HepG2 (cell line): Measurements from ENCODE around the gene MAGI1. TPM values are rescaled to one million over a fixed set of nuclear protein-coding genes. Genes with fewer than 3 reads are reported as not detected.

ENCODE experiments used
- ARNT ChIP-seq: fragments of 450-650 bp; IDR thresholded peaks from 2 replicates; pipeline ENCODE4 v1.6.1; 2017
- BRCA1 ChIP-seq: sonication (generic); formaldehyde crosslinking; IDR thresholded peaks from 2 replicates; pipeline ENCODE4 v1.4.0; 2020; ENCODE audit warnings: missing genetic modification reagents
- FOSL1 ChIP-seq: sonication (generic); formaldehyde crosslinking; IDR thresholded peaks from 2 replicates; pipeline ENCODE4 v1.9.0; 2021; ENCODE audit warnings: missing genetic modification reagents, borderline replicate concordance
- FOXA1 ChIP-seq, 2 experiments: fragments of 450-650 bp in 1 of 2; sonication (generic) in 1 of 2; formaldehyde crosslinking in 1 of 2; IDR thresholded peaks; 2 replicates each; pipeline versions ENCODE4 v1.4.0 to v1.6.1; 2016 to 2020; ENCODE audit warnings: missing genetic modification reagents in 1 of 2
- GATAD2A ChIP-seq: IDR thresholded peaks from 2 replicates; pipeline ENCODE4 v1.6.1; 2016
- HHEX ChIP-seq: IDR thresholded peaks from 2 replicates; pipeline ENCODE4 v1.6.1; 2016; ENCODE audit warnings: control low read depth
- MTA3 ChIP-seq: sonication (generic); formaldehyde crosslinking; IDR thresholded peaks from 2 replicates; pipeline ENCODE4 v1.4.0; 2020; ENCODE audit warnings: missing genetic modification reagents
- ONECUT2 ChIP-seq: sonication (generic); formaldehyde crosslinking; IDR thresholded peaks from 2 replicates; pipeline ENCODE4 v1.4.0; 2020; ENCODE audit warnings: missing genetic modification reagents
- SNAPC2 ChIP-seq: sonication (generic); formaldehyde crosslinking; IDR thresholded peaks from 2 replicates; pipeline ENCODE4 v1.8.1; 2022; ENCODE audit warnings: mild to moderate bottlenecking, missing genetic modification reagents
- TBP ChIP-seq: sonication (generic); formaldehyde crosslinking; IDR thresholded peaks from 2 replicates; pipeline ENCODE4 v1.5.0; 2020; ENCODE audit warnings: missing genetic modification reagents
- TBX2 ChIP-seq: sonication (generic); formaldehyde crosslinking; IDR thresholded peaks from 2 replicates; pipeline ENCODE4 v1.5.0; 2020; ENCODE audit warnings: missing genetic modification reagents, mild to moderate bottlenecking, borderline replicate concordance
- TEAD3 ChIP-seq: optimal IDR thresholded peaks from 2 replicates; pipeline ENCODE3; 2016; ENCODE audit warnings: borderline replicate concordance
- THAP11 ChIP-seq: IDR thresholded peaks from 2 replicates; pipeline ENCODE4 v1.6.1; 2016; ENCODE audit warnings: missing biosample characterization, missing genetic modification reagents
- TP53 ChIP-seq: sonication (generic); formaldehyde crosslinking; conservative IDR thresholded peaks from 2 replicates; pipeline ENCODE4 v1.4.0; 2020; ENCODE audit warnings: missing genetic modification reagents
- ZEB1 ChIP-seq: IDR thresholded peaks from 2 replicates; pipeline ENCODE4 v1.6.1; 2012; ENCODE audit warnings: mild to moderate bottlenecking, low read depth, inconsistent platforms; ENCODE audit not compliant: insufficient replicate concordance
- ZKSCAN8 ChIP-seq: IDR thresholded peaks from 2 replicates; pipeline ENCODE4 v1.6.1; 2016; ENCODE audit warnings: borderline replicate concordance, missing genetic modification reagents, missing compliant biosample characterization
- ZMYM3 ChIP-seq: sonication (generic); formaldehyde crosslinking; IDR thresholded peaks from 2 replicates; pipeline ENCODE4 v1.5.1; 2020; ENCODE audit warnings: mild to moderate bottlenecking, missing genetic modification reagents
- ZNF263 ChIP-seq: sonication (generic); formaldehyde crosslinking; IDR thresholded peaks from 2 replicates; pipeline ENCODE4 v1.4.0; 2020; ENCODE audit warnings: missing genetic modification reagents
- ZNF589 ChIP-seq: sonication (generic); formaldehyde crosslinking; conservative IDR thresholded peaks from 2 replicates; pipeline ENCODE4 v1.8.0; 2022; ENCODE audit warnings: mild to moderate bottlenecking, moderate library complexity, missing genetic modification reagents
- ZNF614 ChIP-seq: IDR thresholded peaks from 2 replicates; pipeline ENCODE4 v1.6.1; 2018; ENCODE audit warnings: missing biosample characterization, missing genetic modification reagents, inconsistent platforms, borderline replicate concordance
- ZNF619 ChIP-seq: sonication (generic); formaldehyde crosslinking; IDR thresholded peaks from 2 replicates; pipeline ENCODE4 v1.4.0; 2020; ENCODE audit warnings: mild to moderate bottlenecking, missing genetic modification reagents
- ZNF773 ChIP-seq: sonication (generic); formaldehyde crosslinking; IDR thresholded peaks from 2 replicates; pipeline ENCODE4 v1.4.0; 2020; ENCODE audit warnings: missing genetic modification reagents, borderline replicate concordance
- ZNF775 ChIP-seq: sonication (generic); formaldehyde crosslinking; IDR thresholded peaks from 2 replicates; pipeline ENCODE4 v1.4.0; 2020; ENCODE audit warnings: missing genetic modification reagents, mild to moderate bottlenecking, moderate library complexity, borderline replicate concordance
- ZNF792 ChIP-seq: IDR thresholded peaks from 2 replicates; pipeline ENCODE4 v1.6.1; 2016
- polyA plus RNA-seq, 8 experiments: library from polyadenylated mRNA; depleted of rRNA in 3 of 8; stranded (reverse) in 7 of 8; unstranded in 1 of 8; fragments of >200 nt; fragmentation: Illumina TruSeq in 4 of 8; extraction: Trizol in 4 of 8; gene quantifications; 2 replicates each; pipeline versions ENCODE4 v1.2.1 to v1.2.3, GENCODE V29; 2011 to 2016; ENCODE audit warnings: low read depth in 4 of 8, missing spikeins in 1 of 8, mixed read lengths in 1 of 8; ENCODE audit not compliant: insufficient read depth in 1 of 8
- total RNA-seq, 5 experiments: library from RNA; depleted of rRNA; stranded (reverse); fragments of >200 nt; fragmentation: Illumina TruSeq; extraction: Trizol; gene quantifications; 2 replicates each; pipeline ENCODE4 v1.2.3, GENCODE V29; 2016; ENCODE audit warnings: low read depth in 1 of 5
- TF ChIP-seq, protein P1 (sequence below): sonication (generic); formaldehyde crosslinking; IDR thresholded peaks from 2 replicates; pipeline ENCODE4 v1.5.0; 2020; ENCODE audit warnings: missing genetic modification reagents
- TF ChIP-seq, protein P2 (sequence below), 2 experiments: sonication (generic) in 1 of 2; formaldehyde crosslinking in 1 of 2; IDR thresholded peaks; 2 replicates each; pipeline versions ENCODE4 v1.5.1 to v1.6.1; 2011 to 2020; ENCODE audit warnings: borderline replicate concordance in 1 of 2, low read depth in 1 of 2, low read length in 1 of 2, mild to moderate bottlenecking in 1 of 2, missing genetic modification reagents in 1 of 2, moderate library complexity in 1 of 2

MAGI1 gene
- total and polyA plus RNA-seq, 2 of the 13 experiments (the other 11 are each of a cell fraction or from before 2014, with no cell fraction given) = 22.2 to 26.0 TPM

DNA sequence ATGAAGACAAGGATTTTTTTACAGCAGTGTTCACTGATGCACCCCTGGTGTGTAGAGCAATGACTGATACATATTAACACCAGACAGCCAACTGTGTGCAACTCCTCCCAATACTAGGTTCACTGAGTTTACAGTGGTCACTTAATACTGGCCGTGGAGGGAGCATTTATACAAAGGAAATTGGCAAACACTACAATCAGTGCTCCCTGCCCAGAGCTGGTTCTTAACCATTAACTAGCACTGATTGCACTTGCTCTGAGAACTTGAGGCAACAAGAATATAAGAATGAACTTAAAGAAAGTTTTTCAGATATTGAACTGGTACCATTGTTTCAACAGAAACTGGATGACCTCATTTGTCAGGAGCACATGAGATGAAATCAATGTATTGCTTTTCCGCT is 110.6 kb downstream of the MAGI1 start (continued):
- TF ChIP-seq HHEX (CRISPR knock-in tag) (no peak), MTA3 (no peak), ARNT (no peak), BRCA1 (CRISPR knock-in tag) (no peak), ZEB1 (no peak), ONECUT2 (CRISPR knock-in tag) (peak; percentile 57), ZNF773 (no peak), ZNF775 (CRISPR knock-in tag) (no peak), ZNF792 (CRISPR knock-in tag) (no peak), ZMYM3 (CRISPR knock-in tag) (0 out of 2 replicates have a peak, but pooled peaks have one; percentile 15), ZNF263 (CRISPR knock-in tag) (peak; percentile 92), ZKSCAN8 (CRISPR knock-in tag) (peak; percentile 53), ZNF614 (CRISPR knock-in tag) (no peak), TBP (CRISPR knock-in tag) (no peak), GATAD2A (CRISPR knock-in tag) (peak; percentile 48; the same call in 1 of the 2 replicates), TBX2 (CRISPR knock-in tag) (peak; percentile 27; the same call in 1 of the 2 replicates), FOSL1 (no peak), ZNF589 (CRISPR knock-in tag) (no peak), FOXA1 (IDR thresholded peaks at IDR 0.05) (no peak), FOXA1 (CRISPR knock-in tag; IDR thresholded peaks at IDR 0.05) (no peak), TEAD3 (CRISPR knock-in tag) (peak; percentile 13), SNAPC2 (CRISPR knock-in tag) (no peak), TP53 (CRISPR knock-in tag) (no peak), ZNF619 (CRISPR knock-in tag) (no peak), THAP11 (CRISPR knock-in tag) (no peak)
- TF ChIP-seq, protein P1, sequence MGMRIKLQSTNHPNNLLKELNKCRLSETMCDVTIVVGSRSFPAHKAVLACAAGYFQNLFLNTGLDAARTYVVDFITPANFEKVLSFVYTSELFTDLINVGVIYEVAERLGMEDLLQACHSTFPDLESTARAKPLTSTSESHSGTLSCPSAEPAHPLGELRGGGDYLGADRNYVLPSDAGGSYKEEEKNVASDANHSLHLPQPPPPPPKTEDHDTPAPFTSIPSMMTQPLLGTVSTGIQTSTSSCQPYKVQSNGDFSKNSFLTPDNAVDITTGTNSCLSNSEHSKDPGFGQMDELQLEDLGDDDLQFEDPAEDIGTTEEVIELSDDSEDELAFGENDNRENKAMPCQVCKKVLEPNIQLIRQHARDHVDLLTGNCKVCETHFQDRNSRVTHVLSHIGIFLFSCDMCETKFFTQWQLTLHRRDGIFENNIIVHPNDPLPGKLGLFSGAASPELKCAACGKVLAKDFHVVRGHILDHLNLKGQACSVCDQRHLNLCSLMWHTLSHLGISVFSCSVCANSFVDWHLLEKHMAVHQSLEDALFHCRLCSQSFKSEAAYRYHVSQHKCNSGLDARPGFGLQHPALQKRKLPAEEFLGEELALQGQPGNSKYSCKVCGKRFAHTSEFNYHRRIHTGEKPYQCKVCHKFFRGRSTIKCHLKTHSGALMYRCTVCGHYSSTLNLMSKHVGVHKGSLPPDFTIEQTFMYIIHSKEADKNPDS (CRISPR knock-in tag) = no peak
- TF ChIP-seq, protein P2, sequence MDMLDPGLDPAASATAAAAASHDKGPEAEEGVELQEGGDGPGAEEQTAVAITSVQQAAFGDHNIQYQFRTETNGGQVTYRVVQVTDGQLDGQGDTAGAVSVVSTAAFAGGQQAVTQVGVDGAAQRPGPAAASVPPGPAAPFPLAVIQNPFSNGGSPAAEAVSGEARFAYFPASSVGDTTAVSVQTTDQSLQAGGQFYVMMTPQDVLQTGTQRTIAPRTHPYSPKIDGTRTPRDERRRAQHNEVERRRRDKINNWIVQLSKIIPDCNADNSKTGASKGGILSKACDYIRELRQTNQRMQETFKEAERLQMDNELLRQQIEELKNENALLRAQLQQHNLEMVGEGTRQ (IDR thresholded peaks at IDR 0.05; ENCODE audit: low read depth, low read length) = no peak
- TF ChIP-seq, protein P2 (CRISPR knock-in tag; IDR thresholded peaks at IDR 0.05; ENCODE audit: borderline replicate concordance) = no peak
